ENCODE results near the gene CELF6.
A peak's percentile ranks its signal among the peaks of the same experiment; 100 is the strongest.

CELF6 gene

DNA sequence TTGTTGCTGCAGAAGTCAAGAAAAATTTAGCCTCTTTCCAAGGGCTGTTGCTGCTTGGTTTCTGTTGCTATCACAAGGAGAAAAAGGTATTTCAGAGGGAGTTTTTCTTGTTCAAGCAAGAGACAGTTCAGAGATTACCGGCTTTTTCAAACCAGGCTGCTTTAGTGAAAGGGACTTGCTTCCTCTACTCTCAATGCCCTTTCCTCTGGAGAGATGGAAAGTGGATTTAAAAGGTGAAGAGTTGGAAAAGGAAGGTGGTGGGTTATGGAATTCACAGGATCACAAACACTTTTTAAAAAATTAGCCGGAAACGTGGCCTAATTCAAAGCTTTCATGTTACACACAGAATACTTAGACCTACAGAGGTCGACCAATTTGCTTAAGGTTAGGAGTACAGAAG lies 48.7 kb downstream of the CELF6 start:
- DNase-seq = no peak

DNA sequence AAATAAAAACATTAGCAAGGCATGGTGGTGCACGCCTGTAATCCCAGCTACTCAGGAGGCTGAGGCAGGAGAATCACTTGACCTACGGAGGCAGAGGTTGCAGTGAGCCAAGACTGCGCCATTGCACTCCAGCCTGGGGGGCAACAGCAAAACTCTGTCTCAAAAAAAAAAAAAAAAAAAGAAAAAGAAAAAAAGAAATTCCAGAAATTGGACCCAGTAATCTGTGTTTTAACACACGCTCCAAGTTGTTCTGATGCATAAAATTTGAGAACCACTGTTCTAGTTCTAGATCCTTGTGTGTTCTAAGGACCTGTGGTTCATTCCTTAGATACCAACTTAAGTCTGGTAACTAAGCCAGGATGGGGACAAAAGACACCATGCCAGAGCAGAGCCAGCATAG lies 50.2 kb downstream of the CELF6 start:
- DNase-seq = no peak

DNA sequence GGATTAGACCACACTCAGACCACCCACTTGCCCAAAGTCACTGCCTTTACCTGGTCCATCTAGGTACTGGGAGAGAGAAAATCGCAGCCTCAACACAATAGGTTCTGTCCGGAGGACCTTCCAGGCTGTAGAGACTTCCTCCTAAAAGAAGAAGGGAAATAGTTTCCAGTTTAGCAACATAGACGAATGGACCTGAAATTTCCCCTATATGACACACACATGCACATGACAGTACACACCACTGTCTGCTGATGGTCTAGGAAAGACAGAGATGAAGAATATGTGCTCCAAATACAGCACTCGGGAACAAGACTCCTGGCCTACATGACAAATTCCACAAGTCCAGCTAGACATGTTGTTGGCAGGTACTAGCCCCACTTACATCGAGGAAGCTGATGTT lies 54.9 kb downstream of the CELF6 start:
- DNase-seq = no peak

DNA sequence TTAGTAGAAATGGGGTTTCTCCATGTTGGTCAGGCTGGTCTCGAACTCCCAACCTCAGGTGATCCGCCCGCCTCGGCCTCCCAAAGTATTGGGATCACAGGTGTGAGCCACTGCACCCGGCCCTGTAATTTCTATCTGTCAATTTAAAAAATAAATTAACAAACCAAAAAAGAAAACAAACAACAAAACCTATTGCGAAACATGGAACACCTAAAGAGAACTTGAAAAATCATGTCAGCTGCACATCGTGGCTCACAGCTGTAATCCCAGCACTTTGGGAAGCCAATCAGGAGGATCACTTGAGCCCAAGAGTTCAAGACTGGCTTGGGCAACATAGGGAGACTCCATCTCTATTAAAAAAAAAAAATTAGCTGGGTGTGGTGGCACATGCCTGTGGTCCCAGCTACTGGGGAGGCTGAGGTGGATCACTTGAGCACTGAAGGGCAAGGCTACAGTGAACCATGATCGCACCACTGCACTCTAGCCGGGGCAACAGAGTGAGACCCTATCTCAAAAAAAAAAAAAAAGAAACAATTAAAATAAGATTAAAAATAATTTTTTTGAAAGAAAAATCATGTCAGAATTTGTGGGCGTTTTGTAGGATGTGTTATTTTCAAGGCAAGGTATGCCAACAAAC lies 67.2 kb downstream of the CELF6 start:
- no peak for DNase-seq

DNA sequence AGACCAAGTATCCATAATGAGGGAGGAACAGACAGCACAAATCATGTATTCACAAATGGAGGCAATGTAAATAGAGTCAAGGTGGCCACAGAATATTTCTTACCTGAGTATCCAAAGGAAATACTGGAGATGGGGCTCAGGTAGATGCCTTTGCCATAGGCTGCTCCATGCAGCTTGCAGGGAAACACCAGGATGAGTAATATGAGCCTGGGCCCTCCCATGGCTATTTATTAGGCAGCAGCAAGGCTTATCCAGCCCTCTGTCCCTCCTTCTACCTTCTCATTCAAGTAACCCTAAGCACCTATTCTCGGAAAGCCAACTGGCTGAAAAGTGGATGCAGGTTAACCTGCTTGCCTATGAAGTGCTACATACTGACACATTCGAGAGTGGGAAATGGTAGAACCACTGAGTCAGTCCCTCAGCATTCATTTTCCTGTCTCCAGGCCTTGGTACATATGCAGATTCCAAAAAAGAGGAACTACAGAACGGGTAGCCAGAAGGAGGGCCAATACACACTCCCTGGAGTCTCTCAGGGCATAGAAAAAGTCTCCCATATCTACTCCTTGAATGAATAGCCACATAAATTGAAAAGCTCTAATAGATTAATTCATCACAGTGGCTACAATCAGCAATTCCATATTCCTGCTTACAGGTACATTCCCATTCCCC lies 70.7 kb downstream of the CELF6 start:
- DNase-seq = no peak

DNA sequence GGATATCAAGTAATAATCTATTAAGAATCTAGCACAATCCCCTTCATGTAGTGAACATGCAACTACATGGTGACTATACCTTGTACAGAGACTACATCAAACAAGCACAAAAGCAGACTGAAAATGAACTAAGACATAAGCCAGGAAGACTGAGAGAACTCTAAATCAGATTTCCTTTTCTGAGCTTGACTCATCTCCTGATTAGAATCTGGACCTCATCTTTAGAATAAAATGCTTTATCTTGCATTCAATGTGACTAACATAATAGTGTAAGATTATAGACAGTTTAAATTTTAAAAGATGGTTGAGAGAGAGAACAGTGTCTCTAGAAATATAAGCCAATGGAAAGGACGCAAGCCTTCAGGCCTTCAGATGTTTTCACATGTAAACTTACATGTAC lies 71.4 kb downstream of the CELF6 start:
- DNase-seq = no peak

DNA sequence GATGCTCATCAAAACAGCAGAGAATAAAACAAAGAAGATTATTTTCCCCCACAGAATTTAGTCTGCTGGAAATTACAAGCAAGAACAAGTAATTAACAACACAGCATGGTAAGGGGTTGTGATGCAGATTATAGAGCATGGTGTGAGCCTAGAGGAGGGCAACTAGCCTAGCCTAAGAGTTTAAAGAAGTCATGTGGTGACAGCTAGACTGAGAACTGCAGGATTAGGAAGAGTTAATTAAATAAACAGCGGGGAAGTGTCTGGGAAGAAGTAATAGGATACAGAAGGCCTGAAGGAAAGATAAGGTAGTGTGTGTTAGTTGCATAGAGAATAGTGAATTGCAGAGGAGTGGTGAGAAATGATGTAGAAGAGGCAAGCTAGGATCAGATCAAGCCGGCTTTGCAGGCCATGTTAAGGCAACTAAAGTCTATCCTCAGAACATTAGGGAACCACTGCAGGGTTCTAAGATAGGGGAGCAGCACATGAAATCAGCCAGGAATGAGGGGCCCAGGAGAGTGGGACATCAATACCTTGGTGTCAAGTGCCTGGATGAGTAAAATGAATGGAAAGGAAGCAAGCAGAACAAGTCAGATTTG lies 77.1 kb downstream of the CELF6 start:
- no peak for DNase-seq

DNA sequence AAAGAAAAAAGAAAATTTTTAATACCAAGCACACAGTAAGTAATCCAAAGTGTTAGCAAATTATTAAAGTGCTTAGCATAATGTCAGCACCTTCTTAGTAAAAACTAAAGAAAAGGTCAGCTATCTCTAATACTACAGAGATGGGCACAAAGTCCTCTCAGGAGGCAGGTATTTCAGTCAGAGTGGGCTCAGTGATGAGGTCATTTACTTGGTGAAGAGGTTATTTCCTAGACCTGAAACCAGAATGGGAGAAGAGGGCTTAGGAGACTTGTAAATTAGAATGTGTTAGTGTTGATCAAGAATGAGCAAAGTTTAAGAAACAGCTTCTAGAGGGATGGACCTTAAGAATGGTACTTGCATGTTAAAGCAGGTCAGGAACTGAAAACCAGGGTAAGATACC lies 80.3 kb downstream of the CELF6 start:
- no peak for DNase-seq

DNA sequence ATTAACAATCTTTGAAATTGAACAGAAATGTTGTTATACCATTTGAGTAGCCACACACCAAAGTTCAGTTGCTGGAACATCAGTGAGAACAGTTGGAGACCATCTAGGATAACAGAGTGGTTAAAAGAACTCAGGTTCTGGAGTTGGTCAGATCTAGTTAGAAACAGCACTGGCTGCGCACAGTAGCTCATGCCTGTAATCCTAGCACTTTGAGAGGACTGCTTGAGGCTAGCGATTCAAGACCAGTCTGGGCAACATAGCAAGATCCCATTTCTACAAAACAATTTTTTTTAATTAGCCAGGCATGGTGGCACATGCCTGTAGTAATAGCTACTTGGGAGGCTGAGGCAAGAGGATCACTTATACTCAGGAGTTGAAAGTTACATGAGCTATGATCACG lies 81.4 kb downstream of the CELF6 start:
- DNase-seq = no peak

DNA sequence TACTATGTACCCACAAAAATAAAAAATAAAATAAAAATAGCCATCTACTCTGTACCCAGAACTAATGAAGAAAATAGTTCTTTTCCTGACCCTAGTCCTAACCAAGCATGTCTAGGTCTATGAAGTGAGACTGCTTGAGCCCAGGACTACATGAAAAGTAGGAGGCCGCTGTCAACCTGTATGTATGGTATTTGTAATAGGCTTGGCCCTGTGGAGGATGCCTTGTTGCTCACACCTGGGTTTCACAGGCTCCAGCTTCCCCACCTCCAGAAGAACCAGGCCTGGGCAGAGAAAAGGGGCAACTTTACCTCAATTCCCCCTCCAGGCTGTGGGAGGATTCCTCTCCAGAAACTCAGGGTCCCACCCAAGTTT lies 82.1 kb downstream of the CELF6 start:
- DNase-seq = no peak

DNA sequence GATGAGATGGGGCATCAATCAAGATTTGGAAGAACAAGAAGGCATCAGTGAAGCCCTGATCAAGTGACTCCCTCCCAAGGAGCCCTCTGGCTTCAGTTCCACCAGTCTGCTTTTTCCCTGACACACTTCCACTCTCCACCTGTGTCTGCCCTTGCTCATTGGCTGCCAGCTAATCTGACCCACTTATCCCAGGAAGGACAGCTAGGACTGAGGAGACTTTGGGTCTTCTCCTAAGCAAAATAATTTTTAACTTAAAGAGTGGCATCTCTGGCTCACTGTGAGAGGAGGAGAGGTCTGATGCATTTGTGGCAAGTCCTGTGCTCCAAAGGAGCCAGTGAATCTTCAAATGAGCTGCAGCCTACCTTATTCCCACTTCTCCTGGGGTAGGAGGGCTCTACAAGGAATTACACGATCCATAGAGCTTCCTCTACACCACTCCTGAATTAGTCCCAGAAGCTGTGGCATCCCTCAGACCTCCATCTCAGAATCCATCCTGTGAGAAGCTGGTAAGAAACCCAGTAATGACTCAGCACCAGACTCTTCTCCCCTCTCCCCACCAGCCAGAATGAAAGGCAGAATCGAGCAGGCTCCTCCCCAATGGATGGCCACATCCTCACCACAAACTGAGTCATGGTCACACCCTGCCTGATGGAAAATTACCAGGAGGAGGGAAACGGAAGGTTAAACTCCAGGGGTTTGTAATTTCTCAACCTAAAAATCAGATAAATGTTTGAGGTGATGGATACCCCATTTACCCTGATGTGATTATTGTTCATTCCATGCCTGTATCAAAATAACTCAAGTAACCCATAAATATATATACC lies 82.7 kb downstream of the CELF6 start:
- peak; percentile 93 for DNase-seq

DNA sequence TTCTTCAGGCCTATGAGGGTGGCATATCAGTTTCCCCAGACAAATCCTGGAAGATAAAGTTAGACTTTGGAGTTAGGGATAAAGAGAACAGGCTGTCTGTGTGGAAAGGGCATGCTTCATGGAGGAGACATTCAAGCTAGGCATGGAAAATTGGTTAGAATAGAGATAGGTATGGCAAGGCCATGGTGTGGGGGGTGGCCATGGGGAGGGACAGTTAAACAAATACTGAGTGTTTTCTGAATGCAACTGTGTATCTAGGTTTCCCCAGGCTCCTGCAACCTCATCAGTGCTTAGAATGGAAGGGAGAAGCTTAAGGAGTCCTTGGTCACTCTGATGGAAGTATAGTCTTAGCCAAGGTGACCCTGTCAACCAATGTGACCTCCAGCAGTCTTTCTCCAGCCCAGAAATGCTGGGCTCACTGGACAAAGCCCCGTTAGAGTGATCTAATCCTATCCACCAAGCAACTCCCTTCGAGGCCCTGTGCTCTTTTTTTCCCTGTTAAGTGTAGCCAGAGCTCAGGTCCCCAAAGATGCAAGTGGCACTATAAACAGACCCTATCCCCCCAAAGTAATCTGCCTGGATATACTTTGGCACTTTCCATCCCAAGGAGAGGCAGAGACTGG lies 83.5 kb downstream of the CELF6 start:
- DNase-seq = no peak

DNA sequence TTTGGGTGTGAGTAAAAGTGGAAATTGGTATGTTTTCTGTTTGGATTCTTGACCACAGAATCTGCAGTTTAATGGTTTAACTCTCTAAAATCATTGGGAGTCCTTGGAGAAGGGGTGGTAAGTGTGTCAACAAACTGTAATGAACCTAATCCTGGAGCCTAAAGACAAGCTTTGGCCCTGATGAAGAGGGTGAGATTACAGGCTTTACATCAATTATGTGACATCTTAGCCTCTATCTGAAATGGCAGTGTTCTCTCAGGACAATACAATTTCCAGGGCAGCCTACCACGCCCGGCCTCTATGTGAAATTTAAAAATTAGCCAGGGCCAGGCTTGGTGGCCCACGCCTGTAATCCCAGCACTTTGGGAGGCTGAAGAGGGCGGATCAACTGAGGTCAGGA lies 84.7 kb downstream of the CELF6 start:
- no peak for DNase-seq

Data from MV-4-11 (cell line).